ENCODE measurements around the gene CTNND2.
A peak's percentile ranks its signal among the peaks of the same experiment; 100 is the strongest.
"Not testable (repeated sequence)": the region's sequence is repeated elsewhere in the genome, so short reads cannot be mapped to it uniquely, and the experiment has no call there.

The CTNND2 gene

DNA sequence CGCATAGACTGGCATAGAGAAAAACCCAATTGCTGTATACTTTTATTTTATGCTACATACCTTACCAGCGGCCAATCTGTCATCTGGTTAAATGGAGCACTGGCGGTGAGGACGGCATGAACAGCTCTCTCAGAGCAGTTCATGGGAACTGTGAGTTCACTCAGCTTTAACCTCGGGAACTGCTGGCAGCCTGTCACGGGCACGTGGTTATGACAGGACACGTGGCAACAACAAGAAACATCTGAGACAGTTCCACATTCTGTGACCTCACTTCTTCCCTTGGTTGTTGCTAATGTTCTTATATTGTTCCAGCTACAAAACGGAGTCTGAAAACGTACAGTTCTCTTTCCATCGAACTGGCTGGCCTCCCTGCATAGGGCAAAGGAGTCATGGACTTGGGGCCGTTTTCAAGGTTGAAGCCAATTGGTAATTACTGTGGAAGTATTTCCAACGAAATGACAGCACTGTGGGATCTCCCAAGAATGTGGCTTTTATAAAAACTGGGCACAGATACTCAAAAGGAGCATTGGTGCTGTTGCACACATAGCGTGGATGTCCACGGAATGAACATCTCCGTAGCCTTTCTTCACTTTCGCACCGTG, 896.9 kb downstream of the CTNND2 start:
- no peak for DNase-seq

DNA sequence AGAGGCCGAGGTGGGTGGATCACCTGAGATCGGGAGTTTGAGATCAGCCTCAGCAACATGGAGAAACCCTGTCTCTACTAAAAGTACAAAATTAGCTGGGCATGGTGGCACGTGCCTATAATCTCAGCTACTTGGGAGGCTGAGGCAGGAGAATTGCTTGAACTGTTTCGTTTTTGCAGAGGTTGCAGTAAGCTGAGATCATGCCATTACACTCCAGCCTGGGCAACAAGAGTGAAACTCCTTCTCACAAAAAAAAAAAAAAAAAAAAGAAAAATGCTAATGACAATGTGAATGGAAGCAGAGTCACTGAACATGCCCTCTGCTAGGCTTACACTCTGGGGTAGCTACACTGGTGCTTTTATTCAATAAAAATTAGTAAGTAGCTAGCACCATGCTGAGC, 899.7 kb downstream of the CTNND2 start:
- DNase-seq: not testable (repeated sequence)

DNA sequence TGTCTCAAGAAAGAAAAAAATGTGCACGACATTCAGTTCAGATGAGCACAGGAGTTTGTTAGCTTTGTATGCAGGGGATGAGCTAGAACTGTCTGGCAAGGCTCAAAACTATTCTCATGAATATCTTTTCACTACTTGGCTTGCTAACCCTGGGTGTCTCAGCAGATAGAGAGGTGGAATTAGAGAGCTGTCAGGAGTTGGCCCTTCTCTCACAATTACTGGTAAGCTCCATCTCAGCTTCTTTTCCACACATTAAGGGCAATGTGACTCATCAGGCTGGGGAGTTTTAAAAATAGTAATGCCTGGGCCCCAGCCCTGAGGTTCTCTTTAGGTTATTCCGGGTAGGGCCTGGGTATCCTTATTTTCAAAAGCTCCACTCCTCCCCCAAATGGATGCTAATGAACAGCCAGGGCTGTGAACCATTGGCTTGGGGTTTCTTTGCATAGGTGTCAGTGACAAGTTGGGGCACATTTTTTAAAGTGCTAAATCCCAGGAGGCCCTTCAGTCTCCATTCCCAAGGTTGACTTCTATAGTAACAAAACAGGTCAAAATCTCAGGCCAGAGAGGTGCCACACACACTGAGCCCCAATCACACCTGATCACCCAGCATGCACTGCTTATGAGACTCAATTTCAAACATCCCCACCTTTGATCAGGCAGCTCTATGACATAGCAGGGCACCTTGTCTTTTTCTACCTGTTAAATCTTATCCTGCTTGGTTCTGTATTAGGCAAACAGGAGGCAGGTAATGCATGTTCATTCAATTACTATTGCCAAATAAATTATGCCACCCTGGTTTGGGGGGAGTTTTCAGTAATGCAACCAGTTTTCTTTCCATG, 903.5 kb downstream of the CTNND2 start:
- DNase-seq: no peak

DNA sequence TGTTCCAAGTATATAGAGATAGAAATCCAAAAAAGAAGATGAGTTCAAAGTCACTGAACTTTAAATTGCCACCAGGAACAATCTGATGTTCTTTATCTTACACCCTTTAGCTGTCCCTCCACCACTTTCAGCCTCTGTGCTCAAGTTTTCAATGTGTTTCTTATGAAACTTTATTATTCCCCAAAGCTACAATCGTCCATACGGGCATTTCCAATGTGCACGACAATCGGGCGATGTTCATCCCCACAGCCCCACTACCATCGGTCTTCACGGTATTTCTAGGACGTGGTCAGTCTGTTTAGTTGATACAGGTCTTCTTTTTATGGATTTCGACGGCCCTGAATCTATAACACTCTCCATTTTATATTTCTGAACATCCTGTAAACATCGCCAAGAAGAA, 904.5 kb downstream of the CTNND2 start:
- DNase-seq: no peak

DNA sequence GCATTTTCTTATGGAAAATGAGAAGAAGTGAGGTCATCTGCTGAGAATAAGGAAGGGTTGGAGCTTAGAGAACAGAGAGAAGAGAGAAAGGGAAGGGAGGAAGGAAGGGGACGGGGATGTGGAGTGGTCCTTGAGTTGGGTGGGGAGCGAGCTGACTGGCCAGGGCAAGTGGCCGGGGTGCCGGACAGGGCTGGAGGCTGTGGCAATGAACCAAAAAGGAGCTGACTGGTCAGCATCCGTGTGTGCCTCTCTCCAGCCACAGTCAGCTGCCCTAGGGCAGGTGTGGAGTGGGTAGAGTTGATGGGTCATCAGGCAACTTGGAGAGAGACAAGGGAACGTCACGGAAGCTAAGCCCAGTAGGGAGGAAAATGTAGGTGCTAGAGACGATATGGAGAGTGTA, 908.4 kb downstream of the CTNND2 start:
- no peak for DNase-seq

DNA sequence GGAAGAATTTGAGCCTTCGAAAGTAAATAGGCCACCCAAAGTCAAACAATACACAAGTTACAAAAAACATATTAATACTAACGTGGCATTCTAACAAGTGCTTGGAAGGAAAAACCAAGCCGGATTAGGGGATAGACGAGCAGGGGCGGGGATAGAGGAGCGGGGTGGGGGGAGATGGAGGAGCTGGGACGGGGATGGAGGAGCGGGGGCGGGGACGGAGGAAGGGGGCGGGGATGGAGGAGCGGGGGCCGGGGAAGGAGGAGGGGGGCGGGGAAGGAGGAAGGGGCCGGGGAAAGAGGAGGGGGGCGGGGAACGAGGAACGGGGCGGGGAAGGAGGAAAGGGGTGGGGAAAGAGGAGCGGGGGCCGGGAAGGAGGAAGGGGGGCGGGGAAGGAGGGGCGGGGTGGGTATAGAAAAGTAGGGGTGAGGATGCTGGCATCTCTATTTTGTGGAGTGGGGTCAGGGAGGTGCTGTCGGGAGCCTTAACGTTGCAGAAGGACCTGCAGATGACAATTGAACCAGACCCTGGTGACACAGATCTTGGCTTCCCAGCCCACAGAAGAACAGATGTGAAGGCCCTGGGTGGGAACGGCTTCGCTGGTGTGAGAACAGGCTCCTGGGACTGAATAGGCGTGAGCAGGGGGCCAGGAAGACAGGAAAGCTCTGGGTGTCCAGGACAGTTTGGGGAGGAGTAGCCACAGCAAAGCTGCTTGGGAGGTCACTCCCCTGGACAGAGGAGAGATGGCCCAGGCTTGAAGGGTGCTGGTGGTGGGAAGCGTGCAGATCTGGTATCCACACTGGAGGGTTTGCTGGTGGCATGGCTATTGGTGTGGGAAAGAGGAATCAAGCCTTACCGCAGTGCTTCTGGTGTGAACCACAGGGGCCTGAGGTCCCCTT, 909.9 kb downstream of the CTNND2 start:
- DNase-seq: no peak

DNA sequence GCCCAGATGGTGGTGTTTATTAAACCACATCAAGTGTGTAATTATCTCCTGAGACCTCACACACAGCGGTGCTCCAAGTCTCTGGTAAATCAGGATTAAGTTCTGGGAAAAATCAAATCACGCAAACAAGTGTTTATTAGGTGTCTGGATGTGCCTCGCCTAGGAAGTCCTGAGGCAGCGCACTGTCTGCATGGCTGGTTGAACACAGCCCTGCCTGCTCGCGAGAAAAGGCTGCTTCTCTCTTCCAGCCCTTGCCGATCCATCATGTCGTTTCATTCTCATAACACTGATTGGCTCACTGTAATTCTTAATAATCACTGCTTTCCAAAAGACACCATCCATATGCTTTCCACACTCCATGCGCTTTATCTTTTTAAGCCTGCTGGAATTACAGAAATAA, 913.6 kb downstream of the CTNND2 start:
- DNase-seq: no peak

DNA sequence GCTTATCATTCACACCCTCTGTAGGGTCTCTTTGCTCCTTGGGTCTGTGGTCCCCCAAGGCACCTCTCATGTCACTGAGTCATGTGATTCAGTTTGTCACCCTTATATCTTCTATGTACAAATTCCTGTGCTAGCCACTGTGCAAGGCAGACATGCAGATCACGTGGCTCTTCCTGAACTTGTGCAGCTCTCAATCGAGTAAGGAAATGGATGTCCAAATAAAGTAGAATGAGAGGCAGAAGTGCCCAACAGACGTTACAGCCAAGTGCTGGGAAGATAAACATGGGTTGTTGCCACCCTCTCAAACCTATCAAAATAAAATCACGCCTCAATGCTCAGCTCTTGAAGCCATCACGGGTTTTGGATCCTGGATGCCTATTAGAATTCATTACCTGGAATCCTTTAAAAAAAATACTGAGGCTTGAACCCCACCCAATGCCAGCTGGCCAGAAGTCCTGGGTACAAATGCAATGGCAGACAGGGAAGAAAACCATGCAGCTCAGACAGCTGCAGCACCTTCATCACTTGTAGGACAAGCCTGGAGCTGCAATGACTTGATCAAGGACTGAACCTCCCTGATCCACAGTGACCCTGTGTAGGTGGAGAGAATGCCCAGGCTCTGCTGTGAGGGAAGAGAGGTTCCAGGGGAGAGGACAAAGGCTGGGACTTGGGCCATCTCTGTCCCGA, 914.5 kb downstream of the CTNND2 start:
- DNase-seq: no peak

DNA sequence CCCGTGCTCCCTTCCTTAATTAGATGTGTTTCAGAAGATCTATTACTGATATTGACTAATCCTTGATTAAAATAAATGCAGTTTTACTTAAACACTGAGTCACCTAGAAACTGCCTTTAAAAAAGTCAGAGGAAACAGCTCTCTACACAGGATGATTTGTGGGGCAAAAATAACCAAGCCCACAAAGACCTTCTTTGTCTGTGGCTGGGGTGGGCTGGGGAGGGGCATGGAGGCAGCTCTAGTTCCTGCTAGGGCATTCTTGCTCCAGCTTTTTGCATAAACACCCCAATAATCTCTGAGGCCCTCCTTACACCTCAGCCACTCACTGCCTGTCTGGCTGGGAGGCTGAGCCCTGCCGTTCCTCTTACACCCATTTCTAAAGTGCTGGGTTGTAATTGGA, 915.6 kb downstream of the CTNND2 start:
- no peak for DNase-seq

DNA sequence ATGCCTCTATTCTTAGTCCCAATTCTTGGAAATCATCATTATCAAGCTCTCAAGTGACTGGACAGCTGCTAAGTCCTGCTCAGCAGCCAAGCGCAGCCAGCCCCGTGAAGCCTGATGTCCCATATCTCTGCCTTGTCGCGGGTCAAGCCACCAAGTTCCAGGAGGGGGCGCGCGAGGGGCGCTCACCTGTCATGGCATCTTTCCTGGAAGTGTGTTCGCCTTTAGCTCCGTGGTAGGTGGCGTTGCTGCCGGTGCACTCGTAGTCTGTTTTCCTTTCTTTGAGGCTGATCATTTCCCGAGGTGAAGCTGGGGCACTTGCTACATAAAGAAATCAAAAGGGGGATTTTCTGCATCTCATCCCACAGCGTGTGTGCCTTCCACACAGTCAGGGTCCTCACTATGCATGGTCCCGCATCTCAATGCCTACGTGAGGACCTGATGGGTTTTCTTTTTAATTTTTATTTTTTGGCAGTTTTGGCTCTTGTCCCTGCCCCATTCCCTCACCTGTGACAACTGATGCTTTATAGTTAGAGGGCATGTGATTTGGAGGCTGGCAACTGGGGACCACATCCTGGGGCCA, 916.2 kb downstream of the CTNND2 start:
- DNase-seq: peak; percentile 89

DNA sequence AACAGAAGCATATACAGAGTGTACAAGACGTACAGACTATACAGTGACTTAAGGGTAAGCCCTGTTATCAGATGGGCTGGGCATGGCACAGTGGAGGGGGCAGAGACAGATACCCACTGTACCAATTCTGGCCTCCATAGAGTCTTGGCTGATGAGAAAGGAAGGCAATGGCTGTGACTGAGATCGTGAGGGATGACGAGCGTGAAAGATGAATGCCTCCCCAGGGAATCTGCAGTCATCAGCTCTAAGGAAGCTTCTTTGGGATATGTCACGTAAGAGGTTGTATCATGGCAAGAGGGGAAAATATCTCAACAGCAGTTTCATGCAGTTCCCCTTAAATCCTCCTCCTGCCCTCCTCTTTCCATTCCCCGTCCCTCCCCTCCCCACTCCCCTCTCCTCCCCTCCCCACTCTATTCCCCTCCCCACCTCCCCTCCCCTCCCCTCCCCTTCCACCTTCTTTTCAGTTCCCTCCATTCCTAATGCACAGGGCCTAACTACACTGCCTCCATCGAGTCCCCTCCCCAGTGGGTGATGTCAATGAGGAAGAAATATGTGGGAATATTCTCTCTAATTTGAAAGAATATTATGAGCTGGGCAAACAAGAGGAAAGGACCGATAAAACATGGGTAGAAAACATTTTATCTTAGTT, 916.8 kb downstream of the CTNND2 start:
- DNase-seq: peak; percentile 48

DNA sequence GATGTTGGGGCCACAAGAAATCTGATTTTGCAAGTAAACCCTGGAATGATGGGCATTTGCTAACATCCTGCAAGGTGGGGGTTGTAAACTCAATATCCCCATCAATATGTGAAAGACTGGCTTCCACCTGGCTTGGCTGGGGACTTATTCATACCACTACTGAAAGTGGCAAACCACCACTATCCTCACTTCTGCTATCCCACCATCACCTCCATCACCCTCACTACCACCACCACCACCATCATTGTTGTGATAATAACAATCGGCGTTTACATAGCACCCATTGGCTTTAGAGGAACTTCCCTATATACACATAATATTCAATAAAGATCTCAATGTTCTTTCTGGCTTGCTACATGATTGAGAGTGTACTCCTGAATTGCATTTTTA, 918.5 kb downstream of the CTNND2 start:
- no peak for DNase-seq

DNA sequence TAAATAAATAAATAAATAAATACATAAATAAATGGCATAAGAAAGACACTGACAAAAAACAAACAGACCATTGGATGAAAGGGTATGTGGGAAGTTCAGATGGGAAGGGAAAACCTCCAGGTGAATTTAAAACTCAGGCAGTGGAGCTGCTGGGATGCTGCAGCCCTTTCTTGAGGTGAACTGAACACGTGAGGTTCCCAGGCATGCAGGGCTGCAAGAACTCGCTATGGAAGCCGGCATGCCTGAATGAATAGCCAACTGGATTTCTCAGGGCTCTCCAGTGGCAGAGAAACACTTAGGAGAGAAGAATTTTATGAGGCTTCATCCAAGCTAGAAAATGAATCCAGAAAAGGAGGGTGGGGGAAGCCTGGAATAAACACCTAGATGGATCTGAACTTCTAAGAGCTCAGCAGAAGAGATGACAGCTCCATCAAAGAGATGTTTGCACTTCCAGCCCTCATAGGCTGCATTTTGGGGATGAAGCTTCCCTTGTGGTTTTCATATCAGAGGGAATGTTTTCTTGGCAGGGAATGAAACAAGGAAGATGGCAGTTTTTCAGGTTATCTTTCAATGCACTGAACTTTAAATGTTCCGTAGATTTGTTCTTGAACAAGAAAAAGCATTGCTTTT, 919.0 kb downstream of the CTNND2 start:
- no peak for DNase-seq

DNA sequence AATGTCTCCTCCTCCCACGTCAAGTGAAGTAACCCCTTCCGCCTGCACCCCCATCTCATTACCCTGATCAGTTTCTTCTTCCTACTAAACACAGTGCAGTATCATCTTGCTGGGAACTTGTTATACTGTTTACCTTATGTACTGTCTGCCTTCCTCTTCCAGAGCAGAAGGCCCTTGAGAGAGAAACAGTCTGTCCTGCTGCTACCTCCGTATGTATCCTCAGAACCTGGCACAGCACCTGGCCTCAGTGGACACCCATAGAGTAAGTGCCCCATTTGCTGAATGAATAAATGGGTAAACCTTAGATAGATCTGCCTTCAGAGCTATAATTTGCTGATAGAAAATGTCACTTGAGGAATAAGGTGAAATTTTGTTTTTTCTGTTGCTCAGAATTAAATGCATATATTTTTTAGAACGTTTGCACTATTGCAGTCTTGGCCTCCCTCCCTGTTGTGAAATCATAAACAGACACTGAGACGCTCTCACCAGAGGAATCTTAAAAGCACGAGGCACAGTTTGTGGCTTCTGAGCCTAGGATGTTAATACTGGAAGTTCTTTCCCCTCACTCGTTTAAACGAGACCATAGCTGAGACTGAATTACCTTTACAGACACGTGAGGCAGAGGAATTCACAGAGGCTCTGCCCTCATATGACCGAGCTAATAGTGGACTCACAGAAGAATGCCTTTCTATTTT, 920.1 kb downstream of the CTNND2 start:
- no peak for DNase-seq

DNA sequence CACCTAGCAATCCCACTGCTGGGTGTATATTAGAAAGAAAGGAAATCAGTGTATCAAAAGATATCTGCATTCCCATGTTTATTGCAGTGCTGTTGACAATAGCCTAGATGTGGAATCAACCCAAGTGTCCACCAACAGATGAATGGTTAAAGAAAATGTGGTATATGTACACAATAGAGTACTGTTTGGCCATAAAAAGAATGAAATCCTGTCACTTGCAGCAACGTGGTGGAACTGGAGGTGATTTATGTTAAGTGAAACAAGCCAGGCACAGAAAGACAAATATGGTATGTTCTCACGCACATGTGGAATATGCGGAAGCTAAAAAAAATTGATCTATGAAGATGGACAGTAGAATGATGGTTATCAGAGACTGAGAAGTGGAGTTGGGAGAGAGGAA, 921.6 kb downstream of the CTNND2 start:
- DNase-seq: no peak

DNA sequence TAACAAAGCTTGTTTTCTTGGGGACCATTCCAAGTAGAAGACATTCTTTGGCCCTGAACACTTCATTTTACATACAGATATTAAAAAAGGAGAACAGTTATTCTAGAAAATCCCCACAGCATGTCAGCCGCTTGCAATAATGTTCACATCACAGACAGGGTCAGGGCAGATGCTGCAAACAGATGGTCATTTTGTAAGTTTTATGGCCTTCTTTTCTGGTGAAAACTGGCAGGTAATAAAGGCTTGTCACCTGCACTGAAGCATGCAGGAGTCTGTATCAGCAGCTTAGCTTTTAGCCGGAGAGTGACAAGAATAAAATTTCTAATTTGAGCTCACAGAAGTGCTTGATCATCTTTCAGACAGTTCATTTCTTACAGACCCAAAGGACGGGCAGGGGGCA, 922.3 kb downstream of the CTNND2 start:
- DNase-seq: no peak

DNA sequence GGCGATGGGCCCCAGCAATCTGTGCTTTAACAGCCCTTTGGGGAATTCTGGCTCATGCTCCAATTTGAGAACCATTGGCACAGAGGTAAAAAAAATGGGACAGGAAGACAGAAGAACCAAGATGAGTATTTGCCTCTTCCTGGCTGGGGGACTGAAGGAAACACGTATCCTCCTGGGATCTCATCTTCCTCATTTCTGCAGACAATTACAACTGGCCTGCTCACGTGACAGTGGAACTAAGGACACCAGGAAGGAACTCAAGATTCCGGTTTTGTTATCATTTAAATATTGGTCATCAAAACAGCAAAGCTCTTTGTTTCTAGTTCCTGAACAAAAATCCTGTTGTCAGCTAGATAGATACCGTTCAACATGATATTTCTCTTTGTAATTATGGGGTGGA, 927.2 kb downstream of the CTNND2 start:
- DNase-seq: no peak

DNA sequence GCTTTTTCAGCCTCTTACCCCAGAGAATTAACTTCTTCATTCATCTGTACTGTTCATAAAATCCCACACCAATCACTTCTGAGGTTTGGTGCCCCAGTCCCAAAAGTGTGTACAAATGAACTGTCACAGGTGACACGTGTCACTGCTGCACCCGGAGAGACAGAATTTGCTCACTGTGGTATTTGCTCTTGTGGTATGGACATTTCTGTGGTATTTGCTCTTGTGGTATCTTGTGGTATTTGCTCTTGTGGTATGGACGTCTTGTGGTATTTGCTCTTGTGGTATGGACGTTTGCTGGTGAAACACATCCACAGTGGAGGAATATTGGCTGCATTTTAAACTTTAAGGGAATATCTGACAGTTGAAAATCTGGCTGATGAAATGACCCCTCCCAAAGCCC, 928.3 kb downstream of the CTNND2 start:
- DNase-seq: no peak

DNA sequence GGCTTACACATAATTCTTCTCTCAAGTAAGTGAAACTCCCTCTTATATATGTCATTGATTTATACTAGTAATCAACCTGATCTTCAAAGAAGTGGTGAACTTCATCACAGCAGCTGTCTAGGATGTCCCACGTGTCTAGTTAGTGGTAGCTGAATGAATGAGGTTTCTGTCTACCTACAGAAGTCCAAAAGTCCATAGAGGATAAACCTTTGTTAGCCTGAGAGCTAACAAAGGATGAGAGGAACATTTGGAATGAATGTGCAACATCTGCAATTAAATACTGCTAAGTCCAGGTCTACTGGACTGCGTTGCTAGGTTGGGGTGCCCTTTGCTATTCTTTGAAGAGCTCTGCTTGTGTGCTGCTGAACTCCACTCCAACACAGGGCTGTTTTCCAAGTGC, 929.4 kb downstream of the CTNND2 start:
- no peak for DNase-seq

DNA sequence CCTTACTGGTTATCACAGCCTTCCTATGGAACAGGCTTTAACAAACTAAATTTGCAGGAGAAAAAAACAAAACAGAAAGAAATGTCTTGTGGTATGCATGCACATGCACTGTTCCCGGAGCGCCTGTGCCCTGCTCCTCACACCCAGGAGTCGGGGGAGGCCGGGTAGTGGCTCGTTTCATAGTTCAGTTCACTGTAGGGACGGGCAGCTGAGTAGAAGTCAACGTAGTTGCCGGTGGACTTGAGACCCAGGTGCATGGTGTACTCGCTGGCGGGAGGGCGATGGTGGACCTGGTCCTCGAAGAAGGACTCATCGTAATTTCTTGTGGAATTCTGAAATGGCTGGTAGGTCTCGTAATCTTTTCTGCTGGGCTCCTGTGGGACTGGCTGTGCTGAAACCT, 930.9 kb downstream of the CTNND2 start:
- DNase-seq: no peak

DNA sequence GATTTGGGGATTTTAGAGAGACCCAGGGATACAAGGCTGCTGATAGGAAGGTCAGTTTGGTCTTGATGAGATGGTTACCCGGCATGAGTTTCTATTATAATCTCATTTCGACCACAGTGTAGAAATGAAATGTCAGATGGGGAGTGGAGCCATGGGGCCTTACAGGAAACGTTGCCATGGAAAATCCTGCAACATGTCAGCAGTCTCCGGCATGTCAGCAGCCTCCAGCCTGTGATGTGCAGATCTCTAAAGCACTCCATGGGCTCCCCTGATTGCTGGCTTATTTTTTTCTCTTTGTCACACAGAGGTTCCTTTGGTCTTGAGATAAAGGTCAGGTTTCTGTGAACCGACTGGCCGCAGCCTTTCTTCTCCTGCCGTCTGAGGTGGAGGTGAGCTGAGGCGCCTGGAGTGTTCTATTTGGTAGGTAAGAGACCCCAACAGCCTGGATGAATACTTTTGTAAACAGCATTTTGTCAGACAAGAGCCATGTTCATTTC, 934.5 kb downstream of the CTNND2 start:
- DNase-seq: no peak
